ENCODE measurements around the gene MOV10L1. TPM values are rescaled to one million over a fixed set of nuclear protein-coding genes. Genes with fewer than 3 reads are reported as not detected.

MOV10L1 gene
- 1.8 and 2.9 TPM in 2 replicates for total RNA-seq (2014; rRNA removed; shearing (Covaris generic))

DNA sequence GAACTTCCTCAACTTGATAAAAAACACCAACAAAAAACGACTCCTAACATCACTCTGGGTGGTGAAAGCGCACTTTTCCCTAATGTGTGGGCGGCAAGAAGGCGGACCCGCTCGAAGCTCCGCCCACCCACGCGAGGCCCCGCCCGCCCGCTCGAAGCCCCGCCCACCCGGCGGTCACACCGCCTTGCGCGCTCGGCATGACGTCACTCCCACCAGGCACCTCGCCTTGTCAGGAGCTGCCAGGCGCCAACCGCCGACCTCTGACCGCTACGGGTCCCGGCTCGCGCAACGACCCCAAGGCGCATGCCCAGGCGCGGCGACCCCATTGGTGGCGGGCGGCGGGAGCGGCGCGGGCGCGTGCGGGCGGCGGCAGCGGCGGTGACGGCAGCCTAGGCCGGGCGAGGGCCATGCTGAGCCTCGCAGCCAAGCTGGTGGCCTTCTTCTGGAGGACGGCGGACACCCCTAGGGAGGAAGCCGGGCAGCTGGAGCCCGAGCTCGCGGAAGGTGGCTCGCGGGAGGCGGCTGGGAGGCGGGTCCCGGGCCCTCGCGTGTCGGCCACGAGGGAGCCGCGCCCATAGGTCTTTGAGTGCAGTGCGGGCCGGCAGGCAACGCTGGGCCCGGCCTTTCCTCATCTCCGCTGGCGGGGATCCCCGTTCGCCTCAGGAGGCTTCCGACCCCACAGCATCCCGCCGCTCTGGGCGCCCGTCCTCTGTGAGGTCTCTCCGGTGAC lies at the start of gene MOV10L1:
TSS of gene MOV10L1 (plus strand) at position 325 of the 730 bp plus-strand sequence. CDS start at position 408, 83 bp downstream.
- DNase-seq (ENCODE audit: low spot score), result no peak

DNA sequence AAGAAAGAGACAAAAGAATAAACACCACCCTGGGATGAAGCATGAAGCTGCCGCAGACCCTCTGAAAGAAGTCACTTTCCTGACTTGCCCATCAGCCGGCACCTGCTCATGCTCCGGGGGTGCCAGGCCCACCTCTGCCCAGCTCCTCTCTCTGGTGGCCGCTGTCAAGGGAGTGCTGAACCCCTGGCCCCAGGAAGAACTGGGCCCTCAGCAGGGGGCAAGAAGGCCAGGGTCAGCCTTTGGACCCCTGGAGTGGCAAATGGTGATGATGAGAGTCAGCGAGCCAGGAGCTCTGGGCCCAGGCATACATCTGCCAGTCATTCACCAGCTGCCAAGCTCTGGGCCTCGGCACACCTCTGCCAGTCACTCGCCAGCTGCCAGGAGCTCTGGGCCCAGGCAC lies 49.1 kb upstream of the MOV10L1 start:
- no peak for DNase-seq (ENCODE audit: low spot score)

DNA sequence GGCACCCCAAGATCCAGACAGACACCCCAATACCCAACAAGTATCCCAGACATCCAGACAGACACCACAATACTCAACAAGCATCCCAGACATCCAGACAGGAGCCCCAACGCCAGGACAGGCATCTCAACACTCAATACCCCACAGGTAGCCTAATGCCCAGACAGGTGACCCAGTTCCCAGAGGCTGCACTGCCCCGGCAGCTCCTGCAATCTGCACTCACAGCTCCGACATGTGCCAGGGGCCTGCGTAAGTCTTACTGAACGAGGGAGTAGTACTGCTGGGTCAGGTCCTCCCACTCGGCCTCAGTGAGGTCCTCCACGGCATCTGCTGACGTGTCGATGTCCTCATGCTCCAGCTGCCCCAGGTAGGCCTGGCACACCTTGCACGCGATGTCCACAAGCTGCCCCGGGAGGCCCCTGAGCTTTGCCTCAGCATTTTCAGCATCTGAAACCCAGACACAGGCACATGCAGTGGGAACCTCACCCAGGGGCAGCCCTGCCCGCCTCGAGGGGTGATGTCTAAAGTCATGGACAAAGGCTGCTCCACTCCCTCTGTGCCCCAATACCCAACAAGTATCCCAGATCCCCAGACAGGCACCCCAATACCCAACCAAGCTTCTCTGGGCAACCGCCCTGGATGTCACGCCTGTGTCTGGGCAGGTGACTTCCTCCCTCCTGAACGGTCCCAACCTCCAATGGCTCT lies 48.3 kb upstream of the MOV10L1 start:
- DNase-seq (ENCODE audit: low spot score), result no peak

DNA sequence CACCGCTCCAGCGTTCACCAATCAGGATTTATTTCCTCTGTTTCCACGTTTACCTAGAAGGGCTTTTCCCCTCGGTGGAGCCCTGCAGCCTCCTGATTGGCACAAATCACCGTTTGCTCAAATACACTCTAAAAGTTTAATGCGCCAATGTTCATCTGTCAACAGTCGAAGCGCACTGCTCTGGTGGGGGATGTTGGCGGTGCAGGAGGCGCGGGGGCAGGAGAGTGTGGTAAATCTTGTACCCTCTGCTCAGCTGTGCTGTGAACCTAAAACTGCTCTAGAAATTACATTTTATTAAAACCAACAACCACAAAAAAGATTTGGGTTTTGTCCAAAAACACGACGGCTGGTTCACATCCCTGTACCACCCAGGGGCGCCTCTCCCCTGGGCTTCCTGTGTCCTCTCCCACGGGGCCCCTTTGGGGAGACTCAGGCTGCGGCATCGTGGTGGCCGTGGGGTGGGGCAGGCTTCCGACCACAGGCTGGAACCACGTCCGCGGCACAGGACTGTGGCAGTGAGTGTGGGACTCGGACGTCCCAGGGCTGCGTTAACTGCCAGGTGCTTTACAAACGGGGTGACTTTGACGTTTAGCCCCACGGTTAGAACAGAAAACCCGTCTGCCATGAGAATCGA lies 45.2 kb upstream of the MOV10L1 start:
- DNase-seq (ENCODE audit: low spot score), result no peak

DNA sequence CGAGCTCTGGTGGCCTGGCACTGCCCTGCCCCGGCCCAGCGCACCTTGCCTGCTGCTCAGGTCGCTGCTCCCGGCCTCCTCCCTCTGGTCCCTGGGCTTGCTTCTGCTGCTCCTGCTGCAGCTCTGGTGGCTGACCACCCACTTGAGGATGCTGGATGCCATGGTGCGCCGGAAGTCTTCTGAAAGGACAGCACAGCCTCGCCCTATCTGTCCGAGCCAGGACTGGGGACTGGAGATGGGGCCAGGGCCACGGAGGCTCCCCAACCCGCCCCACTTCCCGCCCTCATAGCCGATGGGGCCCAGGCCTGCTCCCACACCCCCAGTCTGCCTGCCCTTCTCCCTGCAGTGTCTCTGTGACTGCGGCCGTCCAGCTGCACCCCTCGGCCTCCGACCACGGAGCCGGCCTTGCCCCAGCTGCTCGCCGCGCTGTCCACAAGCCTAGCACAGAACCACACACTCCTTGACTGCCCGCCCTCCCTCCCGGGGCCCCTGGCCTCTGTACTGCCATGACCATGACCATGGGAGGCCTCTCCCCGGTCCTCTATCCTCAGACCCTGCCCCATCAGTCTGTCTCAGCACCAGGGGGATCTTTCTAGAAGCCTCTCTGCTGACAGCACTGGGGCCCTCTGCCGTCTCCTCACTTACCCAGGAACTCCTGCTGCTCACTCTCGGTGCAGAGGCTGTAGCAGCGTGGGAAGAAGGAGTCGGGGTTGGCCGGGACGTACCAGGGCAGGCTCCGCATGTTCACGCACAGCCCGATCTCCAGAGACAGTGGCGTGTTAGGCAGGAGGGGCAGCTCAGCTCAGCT lies 44.4 kb upstream of the MOV10L1 start:
- DNase-seq (ENCODE audit: low spot score), result no peak

DNA sequence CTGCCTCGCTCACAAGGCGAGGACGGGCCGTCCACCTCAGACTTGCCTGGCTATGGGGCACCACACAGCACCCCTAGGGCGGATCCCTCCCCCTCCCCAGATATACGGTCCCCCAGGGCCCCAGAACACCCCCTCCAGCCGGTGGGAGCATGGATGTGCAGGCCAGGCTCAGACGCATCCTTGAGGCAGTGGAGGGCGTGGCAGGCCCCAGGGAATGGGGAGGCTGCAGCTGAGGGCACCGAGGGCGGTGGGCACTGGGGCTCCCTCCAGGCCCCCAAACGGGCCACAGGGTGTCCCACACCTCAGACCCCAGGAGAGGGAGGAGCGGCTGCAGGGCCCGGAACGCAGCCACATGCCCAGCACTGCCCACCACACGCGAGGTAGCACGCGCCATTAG lies 43.8 kb upstream of the MOV10L1 start:
- no peak for DNase-seq (ENCODE audit: low spot score)

DNA sequence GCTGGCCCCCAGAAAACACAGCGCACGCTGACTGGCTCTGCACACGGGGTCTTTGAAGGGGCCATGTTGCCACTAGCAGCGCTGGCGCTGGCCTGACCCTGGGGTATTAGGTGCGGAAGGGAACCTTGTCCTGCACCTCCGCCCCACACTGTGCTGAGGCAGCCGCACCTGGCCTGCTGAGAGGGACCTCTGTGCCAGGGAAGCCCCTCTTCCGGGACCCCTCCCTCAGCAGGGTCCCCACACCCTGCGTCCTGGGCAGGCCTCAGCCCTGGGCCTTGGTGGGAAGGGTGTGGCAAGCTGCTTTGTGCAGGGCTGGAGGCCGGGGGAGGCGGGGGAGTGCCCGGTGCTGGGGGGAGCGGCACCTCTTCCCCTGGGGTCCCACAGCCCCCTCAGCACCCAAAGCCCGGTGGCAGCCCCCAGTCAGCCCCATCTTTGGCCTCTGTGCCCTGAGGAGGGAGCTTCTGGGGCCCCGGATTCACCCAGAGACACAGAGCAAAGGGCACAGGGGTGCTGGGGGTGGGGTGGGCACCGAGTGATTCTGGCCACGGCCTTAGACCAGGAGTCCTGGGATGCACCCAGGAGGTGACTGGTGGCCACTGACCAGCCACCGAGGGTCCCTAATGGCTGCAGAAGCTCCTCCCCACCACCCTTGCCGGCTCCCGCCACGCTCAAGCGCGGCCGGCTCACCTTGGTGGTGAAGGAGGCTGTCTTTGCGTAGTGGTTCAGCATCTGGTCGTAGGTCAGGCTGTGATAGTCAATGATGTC lies 43.1 kb upstream of the MOV10L1 start:
- DNase-seq (ENCODE audit: low spot score), result no peak

DNA sequence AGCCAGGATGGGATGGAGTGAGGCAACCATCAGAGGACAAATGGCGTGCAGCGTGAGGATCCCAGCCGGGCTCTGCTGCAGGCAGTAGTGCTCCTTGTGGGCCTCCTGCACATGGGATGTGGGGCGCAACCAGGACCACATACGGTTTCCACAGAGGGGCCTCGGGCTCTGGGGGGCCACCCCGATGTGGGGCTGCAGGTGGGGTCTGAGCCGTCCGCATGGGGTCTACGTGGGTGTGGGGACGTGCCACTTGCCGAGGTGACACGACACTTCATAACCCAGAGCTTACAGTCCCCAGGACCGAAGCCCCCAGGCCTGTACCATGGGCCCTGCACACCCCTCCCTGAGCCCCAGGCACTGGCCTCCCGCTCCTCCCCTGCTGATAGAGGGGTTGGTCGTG lies 42.5 kb upstream of the MOV10L1 start:
- DNase-seq (ENCODE audit: low spot score), result no peak

DNA sequence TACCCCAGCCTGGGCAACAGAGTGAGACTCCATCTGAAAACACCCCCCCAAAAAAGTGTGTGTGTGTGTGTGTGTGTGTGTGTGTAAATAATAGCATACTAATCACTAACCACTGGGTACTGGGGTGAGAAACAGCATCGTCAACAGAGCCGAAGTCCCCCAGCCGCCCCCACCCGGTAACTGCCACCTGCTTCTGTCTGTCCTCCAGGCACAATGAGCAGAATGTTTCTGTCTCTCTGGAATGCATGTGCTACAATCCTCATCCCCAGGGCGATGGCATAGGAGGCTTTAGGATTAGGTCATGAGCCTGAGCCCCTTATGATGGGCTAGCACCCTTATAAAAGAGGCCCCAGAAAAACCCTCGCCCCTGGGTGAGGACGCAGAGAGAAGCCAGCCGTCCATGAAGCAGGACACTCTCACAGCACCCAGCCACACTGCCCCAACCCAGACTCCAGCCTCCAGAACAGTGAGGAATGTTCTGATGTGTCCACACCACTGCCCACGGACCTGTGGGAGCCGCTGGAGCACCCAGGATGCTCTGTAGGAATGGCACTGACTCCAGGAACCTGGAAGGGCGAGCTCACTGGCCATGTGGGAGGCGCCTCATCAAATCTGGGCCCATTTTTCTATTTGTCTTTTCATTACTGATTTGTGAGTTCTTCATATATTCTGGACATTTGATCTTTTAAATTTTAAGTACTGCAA lies 41.6 kb upstream of the MOV10L1 start:
- DNase-seq (ENCODE audit: low spot score), result no peak

DNA sequence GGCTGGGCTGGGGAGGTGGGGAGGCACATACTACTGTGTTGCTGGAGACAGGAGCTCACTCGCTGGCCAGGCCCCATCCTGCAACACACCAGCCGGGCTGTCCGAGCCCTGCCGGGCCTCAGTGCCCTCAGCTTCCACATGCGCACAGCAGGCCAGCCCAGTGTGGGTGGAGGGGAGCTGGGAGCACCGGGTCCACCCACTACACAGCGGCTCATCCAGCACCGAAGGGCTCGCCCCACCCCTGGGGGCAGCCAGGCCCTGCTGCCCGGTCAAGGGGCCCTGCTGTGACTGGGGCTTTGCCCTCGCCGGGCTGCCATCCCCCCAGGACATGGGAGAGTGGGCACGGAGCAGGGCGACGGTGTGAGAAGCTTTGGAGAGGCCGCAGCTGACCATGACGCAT lies 41.0 kb upstream of the MOV10L1 start:
- DNase-seq (ENCODE audit: low spot score), result no peak

DNA sequence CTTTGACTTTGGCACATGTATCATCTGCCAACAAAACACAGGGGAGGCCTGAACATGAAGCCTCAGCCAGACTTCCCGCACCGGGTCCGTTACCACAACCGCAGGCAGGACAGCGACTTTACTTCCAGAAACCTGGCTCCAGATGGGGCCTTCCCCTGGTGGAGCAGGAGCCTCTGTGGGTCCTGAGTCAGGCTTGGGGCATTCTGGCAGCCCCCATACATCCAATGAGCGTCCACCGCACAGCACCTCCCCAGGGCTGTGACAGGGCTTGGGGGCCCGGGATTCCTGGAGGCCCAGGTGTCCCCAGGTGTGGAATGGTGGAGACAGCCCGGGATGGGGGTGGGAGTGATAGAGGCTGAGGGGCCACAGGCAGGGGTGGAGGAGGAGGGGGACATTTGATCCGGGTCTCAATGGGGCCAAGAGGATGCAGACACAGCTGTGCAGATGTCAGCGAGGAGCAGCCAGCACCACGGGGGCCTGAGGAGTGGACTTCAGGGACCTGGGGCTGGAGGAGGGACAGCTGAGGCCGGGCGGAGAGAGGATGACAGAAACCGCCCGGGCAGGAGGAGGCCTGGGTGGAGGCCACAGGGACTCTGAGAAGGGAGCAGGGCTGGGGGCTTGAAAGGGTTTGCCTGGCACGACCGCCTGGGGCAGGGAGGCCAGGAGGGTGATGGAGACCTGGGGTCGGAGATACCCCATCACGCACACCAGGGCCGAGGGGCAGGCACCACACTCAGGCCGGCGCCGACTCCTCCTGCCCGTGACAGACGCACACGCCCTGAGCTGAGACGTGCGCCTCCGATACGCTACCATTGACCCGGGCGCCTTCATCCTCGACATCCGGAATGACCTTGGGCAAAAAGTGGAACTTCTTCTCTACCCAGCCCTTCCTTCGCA lies 40.3 kb upstream of the MOV10L1 start:
- DNase-seq (ENCODE audit: low spot score), result no peak

DNA sequence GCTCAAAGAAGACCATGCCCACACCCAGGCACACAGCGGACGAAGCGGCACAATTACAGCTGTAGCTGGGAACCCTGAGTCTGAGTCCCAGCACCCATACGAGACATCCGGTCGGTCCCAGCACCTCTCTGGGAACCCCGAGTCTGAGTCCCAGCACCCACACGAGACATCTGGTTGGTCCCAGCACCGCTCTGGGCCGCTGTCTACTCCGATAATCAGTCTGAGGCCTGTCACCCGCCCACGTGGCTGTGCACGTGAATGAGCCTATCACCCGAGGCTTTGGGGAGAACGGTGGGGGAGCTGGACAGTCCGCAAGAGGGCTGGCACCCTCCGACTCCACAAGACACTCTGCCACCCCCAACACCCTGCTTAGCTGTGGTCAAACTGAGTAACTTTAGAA lies 37.9 kb upstream of the MOV10L1 start:
- DNase-seq (ENCODE audit: low spot score), result no peak

DNA sequence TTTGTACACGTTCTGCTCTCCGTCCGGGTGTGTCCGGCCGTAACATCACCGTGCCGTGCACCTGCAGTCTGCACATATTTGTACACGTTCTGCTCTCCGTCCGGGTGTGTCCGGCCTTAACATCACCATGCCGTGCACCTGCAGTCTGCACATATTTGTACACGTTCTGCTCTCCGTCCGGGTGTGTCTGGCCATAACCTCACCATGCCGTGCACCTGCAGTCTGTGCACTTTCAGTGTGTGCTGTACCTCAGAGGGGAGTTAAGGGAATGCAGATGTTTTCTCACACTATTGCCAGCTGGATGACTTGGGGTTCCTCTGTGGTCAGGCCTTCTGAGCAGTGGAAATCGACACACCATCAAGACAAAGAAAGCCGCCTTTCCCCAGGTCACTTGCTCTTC lies 35.9 kb upstream of the MOV10L1 start:
- no peak for DNase-seq (ENCODE audit: low spot score)

DNA sequence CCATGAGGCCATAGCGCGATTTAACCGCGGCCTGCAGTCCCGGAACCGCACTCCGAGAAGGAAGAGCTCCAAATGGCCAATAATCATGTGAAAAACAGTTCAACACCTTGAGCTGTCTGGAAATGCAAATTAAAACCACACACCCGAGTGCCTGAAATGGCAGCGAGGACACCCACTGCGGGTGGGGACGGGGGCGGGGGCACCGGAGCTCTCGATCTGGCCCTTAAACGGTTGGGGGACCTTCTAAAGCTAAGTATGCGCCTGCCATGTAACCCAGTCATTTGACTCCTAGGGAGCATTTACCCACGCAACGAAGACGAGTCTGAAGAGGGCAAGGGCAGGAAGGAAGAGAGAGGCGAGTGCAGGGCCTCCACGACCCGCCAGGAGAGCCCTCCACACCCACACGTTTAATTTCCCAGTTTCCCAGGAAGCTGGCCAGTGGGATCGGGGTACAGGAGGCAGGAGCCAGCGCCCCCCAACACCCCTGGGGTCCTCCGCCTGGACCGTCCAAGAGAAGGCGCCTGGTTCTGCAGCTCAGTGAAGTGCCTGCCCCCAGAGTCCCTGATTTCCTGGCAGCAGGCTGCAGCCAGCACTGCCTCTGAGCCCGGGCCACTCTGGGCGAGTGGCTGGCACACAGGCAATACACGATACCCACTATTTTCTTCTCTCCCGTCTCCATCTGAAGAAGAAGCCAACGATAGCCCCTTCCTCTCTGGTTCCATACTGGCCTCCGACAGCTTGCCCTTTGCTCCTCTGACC lies 33.4 kb upstream of the MOV10L1 start:
- DNase-seq (ENCODE audit: low spot score), result no peak

DNA sequence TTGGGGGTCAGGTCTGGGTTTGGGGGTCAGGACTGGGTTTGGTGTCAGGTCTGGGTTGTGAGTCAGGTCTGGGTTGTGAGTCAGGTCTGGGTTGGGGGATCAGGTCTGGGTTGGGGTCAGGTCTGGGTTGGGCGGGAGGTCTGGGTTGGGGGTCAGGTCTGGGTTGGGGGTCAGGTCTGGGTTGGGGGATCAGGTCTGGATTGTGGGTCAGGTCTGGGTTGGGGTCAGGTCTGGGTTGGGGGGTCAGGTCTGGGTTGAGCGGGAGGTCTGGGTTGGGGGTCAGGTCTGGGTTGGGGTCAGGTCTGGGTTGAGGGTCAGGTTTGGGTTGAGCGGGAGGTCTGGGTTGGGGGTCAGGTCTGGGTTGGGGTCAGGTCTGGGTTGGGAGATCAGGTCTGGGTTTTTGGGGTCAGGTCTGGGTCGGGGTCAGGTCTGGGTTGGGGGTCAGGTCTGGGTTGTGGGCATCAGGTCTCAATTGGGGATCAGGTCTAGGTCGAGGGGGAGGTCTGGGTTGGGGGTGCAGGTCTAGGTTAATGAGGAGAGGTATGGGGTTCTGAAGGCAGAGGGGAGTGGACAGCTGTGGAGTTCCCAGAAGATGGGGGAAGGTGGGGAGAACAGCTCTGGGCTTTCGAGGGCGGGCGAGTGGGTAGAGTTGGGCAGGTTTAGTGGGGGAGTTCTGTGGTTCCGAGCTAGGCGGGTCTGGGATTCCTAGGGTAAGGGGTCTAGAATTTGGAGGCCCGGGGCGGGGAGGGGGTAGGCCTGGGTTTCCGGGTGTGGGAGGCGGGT lies 32.3 kb upstream of the MOV10L1 start:
- DNase-seq (ENCODE audit: low spot score), result no peak

DNA sequence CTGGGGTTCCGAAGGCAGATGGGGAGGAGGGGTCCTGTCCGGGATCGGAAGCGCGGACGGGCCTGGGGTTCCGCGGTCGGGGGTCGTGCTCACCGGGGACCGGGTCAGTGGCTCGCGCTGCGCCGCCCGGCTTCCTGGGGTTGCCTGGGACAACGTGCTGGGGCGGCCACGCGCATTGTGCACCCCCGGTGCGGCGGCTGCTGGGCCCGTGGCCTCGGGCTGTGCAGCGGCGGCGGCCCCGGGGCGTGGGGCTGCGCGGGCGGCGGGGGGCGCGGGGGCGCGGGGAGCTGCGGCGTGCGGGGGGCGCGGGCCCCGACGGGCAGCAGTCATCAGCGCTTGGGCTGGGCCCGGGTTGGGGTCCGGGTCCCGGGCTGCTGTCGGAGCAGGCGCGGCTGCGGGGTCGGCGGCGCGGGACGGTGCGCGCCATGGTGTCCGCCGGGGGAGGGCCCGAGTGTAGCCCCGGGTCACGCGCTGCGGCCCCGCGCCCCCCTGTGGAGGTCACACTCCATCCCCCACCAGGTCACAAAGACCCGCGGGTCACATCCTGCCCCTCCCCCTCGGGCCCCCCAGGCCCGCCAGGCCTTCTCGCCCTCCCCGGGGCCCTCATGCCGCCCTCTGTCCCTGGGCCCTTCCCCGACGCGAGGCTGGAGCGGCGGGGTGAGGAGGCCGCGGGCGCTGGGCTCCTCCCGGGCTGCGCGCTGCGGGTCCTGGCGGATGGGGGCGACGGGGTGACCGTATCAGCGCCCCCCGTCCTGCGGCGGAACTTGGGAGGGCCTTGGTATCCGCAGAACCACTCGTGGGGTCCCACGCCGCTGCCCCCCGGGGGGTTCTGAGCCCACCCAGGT lies 31.5 kb upstream of the MOV10L1 start, which contains the start of gene TTLL8:
TSS of gene TTLL8 (minus strand) at position 238 of the 845 bp plus-strand sequence.
- DNase-seq (ENCODE audit: low spot score), result no peak
